ENCODE data around the gene PRKN. TPM values are rescaled to one million over a fixed set of nuclear protein-coding genes. Genes with fewer than 3 reads are reported as not detected.

The PRKN gene
- total RNA-seq, 1 donor from 2014 or later: 25.5 TPM

- H3K27ac ChIP-seq (replicated peaks): no peak overlapping the region
- intact Hi-C loops (cut with micrococcal nuclease): no loop called here
- H3K27me3 ChIP-seq (ENCODE audit: low read depth): no peaks in the 10 kb centered on the region
- TF ChIP-seq, protein P1, sequence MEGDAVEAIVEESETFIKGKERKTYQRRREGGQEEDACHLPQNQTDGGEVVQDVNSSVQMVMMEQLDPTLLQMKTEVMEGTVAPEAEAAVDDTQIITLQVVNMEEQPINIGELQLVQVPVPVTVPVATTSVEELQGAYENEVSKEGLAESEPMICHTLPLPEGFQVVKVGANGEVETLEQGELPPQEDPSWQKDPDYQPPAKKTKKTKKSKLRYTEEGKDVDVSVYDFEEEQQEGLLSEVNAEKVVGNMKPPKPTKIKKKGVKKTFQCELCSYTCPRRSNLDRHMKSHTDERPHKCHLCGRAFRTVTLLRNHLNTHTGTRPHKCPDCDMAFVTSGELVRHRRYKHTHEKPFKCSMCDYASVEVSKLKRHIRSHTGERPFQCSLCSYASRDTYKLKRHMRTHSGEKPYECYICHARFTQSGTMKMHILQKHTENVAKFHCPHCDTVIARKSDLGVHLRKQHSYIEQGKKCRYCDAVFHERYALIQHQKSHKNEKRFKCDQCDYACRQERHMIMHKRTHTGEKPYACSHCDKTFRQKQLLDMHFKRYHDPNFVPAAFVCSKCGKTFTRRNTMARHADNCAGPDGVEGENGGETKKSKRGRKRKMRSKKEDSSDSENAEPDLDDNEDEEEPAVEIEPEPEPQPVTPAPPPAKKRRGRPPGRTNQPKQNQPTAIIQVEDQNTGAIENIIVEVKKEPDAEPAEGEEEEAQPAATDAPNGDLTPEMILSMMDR (IDR thresholded peaks at IDR 0.05; ENCODE audit: borderline replicate concordance): no peak
- no peak overlapping the region for H3K4me3 ChIP-seq
- peaks cover 18% of the 10 kb centered on the region for H3K4me1 ChIP-seq
- H3K9me3 ChIP-seq (replicated peaks): no peaks in the 10 kb centered on the region
- no peaks in the 10 kb centered on the region for H3K36me3 ChIP-seq
- no peak for DNase-seq
Measured at GRCh38 chr6:161446296-161446925, 1281.2 kb downstream of the PRKN start.

- H3K9me3 ChIP-seq (replicated peaks): no peaks in the 10 kb centered on the region
Measured at GRCh38 chr6:161445021-161445799, 1282.4 kb downstream of the PRKN start.

GRCh38 chr6:161444464-161444863 is 1283.1 kb downstream of the PRKN start:
- peak overlapping the region; percentile 55 for H3K27ac ChIP-seq (replicated peaks)
- no peaks in the 10 kb centered on the region for H3K36me3 ChIP-seq
- TF ChIP-seq, protein P1 (IDR thresholded peaks at IDR 0.05; ENCODE audit: borderline replicate concordance): peak; percentile 34
- no peaks in the 10 kb centered on the region for H3K9me3 ChIP-seq (replicated peaks)
- H3K4me3 ChIP-seq: no peak overlapping the region
- intact Hi-C loops (cut with micrococcal nuclease): no loop called here
- H3K27me3 ChIP-seq (ENCODE audit: low read depth): no peaks in the 10 kb centered on the region
- peaks cover 22% of the 10 kb centered on the region for H3K4me1 ChIP-seq
- no peak for DNase-seq

More at GRCh38 chr6:161445021-161445799, 1282.4 kb downstream of the PRKN start:
- Histone ChIP-seq H3K36me3 (no peaks in the 10 kb centered on the region), H3K27ac (replicated peaks) (no peak overlapping the region), H3K27me3 (ENCODE audit: low read depth) (no peaks in the 10 kb centered on the region), H3K4me1 (peaks cover 18% of the 10 kb centered on the region), H3K4me3 (no peak overlapping the region)
- TF ChIP-seq, protein P1 (IDR thresholded peaks at IDR 0.05; ENCODE audit: borderline replicate concordance): no peak
- intact Hi-C loops (cut with micrococcal nuclease): no loop called here
- DNase-seq: no peak

DNA sequence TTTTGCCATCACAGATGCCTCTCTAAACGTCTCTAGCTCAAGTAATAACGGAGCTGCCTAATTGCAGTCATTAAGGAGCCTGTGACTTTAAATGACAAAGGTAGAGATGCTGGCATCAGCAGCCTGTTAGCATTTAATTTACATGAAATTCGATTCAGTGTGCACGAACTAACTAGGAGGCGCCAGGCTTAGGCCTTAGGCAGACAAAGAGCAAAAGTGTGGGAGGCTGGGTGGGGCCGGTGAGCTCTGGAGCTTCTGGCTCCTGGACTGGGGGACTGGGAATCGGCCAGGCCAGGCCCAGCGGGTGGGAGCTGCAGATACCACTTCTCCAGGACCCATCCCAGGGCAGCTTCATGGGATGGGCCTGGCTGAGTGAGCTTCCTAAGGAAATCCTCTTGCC is 1283.7 kb downstream of the PRKN start:
- no peak overlapping the region for H3K4me3 ChIP-seq
- TF ChIP-seq, protein P1 (IDR thresholded peaks at IDR 0.05; ENCODE audit: borderline replicate concordance): no peak
- no peaks in the 10 kb centered on the region for H3K27me3 ChIP-seq (ENCODE audit: low read depth)
- no peaks in the 10 kb centered on the region for H3K36me3 ChIP-seq
- no peaks in the 10 kb centered on the region for H3K9me3 ChIP-seq (replicated peaks)
- peaks cover 27% of the 10 kb centered on the region for H3K4me1 ChIP-seq
- no peak for DNase-seq
- peak overlapping the region; percentile 55 for H3K27ac ChIP-seq (replicated peaks)
- intact Hi-C loops (cut with micrococcal nuclease): no loop called here

- Histone ChIP-seq H3K36me3 (no peaks in the 10 kb centered on the region), H3K4me3 (no peak overlapping the region), H3K4me1 (peaks cover 32% of the 10 kb centered on the region), H3K27ac (replicated peaks) (no peak overlapping the region), H3K9me3 (replicated peaks) (no peaks in the 10 kb centered on the region), H3K27me3 (ENCODE audit: low read depth) (no peaks in the 10 kb centered on the region)
- intact Hi-C loops (cut with micrococcal nuclease): no loop called here
- TF ChIP-seq, protein P1 (IDR thresholded peaks at IDR 0.05; ENCODE audit: borderline replicate concordance): no peak
- no peak for DNase-seq
Measured at GRCh38 chr6:161442420-161442819, 1285.1 kb downstream of the PRKN start.
